Limb (tissue), 2 donors: ENCODE data around the gene OR4K5.
"Not testable (repeated sequence)": the region's sequence is repeated elsewhere in the genome, so short reads cannot be mapped to it uniquely, and the experiment has no call there.

Source experiments
- DNase-seq, 2 donors: peaks; one replicate each; pipeline ENCODE4 v3.0.0-alpha.2; 2016; ENCODE audit errors: extremely low spot score in 2 of 2

Gene OR4K5, protein sequence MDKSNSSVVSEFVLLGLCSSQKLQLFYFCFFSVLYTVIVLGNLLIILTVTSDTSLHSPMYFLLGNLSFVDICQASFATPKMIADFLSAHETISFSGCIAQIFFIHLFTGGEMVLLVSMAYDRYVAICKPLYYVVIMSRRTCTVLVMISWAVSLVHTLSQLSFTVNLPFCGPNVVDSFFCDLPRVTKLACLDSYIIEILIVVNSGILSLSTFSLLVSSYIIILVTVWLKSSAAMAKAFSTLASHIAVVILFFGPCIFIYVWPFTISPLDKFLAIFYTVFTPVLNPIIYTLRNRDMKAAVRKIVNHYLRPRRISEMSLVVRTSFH

DNA sequence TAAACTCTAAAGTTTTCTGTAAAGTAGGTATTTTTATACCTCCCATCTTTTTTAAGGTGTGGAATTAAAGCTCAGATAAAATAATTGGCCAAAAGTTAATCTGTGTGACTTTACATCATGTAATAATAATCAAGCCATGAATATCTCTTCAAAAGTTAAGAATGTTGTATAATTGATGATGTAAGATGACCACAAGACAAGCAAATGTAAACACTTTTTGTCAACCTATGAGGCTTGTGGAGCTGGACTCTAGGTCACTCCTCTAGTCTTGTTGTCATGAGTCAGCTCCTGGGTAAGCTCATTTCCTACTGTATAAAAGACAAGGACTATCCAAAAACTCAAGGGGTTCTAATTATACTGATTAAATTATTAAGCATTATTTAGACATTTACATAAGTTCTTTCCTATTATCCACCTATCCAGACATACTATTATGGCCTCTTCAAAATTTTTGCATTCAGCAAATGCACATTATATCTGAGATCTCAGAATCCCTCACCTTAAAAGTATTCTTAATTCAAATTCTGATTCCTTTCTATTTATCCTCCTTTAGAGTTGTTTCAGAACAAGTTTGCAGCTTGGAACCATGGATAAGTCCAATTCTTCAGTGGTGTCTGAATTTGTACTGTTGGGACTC, at the start of gene OR4K5:
TSS of gene OR4K5 (plus strand) at position 587 of the 637 bp plus-strand sequence. CDS start at position 587, 0 bp downstream.
- no peak for DNase-seq

DNA sequence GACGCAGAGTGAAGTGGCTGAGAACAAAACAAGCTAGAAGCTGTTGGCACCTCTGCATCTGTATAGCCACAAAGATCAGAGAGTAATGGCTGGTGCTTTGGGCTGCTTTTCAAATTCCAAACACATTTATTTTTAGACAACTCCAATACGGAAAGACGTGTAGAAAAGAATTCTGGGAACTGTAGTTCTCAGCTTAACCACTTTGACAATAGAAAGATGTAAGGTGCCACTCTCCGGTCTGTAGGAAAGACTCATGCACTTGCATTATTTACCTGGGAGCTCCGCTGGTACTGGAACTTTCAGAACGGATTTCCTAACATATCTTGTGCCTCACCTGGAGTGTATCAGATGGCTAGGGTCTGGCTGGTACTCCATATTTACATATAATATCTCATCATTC, 47.2 kb upstream of the OR4K5 start:
- DNase-seq: no peak

DNA sequence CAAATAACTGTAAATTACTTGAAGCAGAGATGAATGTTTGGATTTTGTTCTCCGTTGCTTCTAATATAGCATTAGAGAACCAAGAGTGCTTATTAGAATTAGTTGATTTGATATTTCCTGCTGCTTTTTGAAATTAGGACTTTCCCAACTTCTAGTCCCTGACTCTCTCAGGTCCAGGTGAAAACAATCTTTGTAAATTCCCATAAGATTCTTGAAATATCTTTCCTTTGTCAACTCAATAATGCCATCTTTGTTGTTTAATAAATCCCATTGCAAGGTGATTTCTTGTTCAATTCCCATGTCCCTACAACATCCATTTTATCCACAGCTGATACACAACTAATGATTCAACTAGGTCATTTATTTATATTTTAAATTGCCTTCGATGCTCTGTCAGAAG, 45.6 kb upstream of the OR4K5 start, which contains the start of gene OR4K2:
TSS of gene OR4K2 (plus strand) at position 301 of the 400 bp plus-strand sequence. CDS start 1,126 bp downstream, outside the sequence.
- DNase-seq: no peak

DNA sequence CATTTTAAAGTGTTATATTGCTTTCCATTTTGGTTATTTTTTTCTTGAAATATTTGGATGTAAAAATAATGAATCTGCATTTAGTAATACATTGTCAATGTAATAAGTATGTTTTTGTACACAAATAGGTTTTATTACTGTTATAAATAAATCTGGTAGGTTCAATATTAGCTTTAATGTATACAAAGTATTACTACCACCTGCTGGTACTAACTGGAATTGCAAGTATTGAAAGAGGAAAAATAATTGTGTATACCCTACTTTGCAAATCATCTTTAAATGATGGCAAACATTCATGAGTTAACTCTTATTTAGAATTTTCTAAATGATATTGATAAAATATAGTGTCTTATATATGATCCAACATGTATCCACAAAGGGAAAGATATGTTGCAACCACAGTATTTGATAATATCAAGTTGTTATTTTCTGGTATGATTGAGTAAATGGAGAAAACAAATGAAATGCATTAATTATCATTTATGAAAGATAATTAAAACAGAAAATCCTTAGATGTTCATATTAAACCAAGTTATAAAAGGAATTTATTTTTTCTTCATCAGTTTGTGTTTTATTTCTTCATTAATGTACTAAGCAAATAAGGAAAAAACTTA, 42.3 kb upstream of the OR4K5 start:
- no peak for DNase-seq

DNA sequence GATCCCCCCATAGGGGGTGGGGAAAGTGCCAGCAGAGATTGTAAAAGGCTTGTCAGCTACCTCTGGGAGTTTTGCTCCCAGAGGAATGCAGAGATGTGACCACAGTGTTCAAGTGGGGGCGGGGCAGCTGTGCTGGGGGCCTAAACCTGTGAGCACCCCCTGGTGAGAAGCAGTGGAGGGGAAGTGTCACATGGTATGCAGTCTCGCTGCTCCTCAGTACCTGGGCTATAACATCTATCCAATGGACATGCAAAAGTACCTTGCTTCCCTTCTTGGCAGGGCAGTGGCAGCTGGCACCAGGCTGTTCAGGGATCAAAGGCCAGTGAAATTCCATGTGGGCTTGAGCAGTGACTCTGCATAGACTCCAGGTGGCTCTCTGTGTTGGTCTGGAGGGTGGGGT, 25.1 kb upstream of the OR4K5 start:
- no peak for DNase-seq

DNA sequence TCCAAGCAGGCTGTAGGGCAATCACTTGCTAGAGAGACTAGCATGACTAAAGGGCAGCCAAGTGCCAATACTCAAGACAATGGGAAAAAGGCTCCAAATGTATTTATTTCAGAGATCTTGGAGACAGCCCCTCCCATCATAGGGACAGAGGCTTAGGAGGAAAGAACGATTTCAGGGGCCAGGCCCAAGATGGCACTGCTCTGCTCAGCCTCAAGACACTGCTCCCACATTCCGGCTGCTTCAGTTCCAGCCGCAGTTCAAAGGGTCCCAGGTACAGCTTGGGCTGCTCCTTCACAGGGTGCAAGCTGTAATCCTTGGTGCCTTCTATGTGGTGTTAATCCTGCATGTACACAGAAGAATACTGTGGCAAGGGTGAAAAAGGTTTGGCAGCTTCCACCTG, 19.4 kb upstream of the OR4K5 start:
- no peak for DNase-seq

DNA sequence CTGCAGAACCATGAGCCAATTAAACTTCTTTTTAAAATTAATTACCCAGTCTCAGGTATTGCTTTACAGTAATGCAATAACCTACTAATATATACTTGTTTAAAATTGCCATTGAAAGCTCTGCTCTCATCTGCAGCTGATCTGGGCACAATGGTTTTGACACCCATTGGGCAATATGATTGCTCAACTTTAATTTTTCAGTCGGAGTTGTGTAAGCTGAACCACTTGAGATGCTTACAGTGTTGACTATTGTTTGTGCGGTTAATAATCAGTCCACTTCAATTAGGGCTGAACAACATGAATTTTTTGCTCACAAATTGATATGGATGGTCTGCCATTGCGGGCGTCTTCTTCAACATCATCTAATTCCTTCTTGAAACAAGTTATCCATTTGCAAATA, 18.0 kb upstream of the OR4K5 start:
- no peak for DNase-seq

DNA sequence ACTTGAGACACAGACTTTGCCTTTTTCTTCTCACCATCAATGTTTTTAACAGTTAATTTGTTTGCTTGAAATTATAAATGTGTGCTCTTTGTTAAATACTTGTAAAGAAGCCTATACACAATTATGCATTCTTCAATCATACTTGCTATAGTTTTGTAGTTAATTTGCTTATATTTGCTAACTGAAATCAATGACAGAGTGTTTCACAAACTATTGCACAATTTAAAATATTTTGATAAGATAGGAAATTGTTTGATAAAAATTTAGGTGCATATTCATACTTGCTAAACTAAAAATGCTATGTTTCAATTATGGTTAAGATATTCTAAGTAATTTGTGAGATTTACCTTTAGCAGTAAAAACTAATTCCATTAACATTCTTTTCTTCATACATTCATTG, 13.7 kb upstream of the OR4K5 start:
- DNase-seq: no peak

DNA sequence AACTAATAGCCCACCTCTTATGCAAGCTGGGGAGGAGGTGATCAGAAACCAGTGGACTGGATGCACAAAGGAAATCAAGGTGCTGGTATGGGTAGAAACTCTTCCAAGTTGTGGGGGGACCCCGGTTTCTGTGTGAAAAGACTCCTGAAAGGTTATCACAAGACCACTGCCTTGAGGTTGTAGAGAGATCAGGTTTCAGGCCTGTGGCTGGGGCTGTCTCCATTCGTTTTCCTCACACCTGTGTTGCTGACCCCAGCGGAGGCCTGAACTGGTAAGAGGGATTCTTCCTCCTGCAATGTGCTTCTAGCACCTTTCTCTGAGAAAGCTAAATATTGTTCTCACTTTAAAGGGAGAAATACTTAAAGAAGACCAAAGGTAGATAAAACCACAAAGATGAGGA, 9.3 kb upstream of the OR4K5 start:
- DNase-seq: no peak

DNA sequence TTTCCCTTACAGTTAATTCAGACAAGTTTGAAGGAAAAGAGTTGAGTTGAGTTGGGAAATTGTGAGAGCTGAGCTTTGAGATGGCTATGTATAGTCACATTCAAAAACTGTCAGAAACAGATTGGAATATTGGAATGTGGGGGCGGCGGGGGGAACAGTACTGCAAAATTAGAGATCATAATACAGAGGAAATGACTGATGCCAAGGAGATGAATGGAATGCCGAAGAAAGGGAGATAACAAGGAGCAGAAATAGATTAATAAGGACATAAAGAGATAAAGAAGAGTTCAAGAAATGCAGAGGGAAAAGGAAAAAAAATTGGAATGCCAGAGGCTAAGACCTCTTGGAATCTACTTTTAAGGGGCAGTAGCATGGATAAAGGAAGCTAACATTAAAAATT, 3.2 kb upstream of the OR4K5 start:
- DNase-seq: no peak

DNA sequence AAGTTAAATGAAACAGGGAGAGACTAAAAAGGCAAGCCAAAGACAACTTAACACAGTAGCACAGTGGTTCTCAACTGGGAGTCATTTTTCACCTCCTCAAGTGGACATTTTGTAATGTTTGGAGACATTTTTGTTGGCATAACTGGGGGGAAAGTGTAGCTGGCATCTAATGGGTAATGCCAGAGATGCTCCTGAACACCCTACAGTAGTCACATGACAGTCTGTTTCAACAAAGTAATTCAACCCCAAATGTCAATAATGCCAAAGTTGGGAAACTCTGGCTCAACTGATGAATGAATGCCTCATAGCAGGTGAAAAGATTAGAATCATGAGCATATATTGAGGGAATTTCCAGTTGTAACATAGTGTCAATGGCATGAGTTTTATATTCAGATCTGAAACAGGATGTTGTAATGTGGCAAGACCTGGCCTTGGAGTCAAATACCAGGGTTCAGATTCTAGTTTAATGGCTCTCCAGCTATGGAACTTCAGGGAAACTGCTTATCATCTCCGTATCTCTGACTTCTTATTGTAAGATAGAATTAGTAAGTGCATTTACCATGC, 2.4 kb upstream of the OR4K5 start:
- no peak for DNase-seq

DNA sequence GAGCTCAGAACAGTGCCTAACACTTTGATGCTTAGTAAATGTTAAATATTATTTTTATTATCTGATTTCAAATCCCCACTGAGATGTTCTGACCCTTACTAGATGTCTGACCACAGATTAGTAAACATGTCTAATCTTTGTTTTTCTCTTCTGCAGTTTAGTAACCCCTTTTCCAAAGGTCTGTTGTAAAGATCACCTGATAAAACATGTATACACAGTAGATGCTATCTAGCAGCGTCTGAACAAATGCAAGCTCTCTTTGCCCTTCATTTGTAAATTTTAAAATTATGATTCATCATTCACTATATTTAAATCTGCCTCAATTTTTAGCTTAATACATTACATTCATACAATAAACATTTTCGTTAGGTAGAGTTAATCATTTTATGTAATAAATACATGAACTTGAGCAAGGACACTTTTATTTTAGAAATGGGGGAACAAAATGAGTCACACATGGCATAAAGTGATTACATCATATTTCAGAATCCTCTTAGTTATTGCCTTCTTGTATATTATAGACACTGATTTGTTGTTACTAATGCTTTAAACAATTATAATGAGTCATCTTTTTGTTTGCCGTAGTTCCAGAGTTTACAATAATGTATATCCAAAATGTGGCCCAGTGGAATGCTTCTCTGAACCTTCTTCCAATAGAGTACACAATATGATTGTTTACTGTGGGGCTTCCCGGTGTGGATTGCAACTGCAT, 1.7 kb upstream of the OR4K5 start:
- no peak for DNase-seq

DNA sequence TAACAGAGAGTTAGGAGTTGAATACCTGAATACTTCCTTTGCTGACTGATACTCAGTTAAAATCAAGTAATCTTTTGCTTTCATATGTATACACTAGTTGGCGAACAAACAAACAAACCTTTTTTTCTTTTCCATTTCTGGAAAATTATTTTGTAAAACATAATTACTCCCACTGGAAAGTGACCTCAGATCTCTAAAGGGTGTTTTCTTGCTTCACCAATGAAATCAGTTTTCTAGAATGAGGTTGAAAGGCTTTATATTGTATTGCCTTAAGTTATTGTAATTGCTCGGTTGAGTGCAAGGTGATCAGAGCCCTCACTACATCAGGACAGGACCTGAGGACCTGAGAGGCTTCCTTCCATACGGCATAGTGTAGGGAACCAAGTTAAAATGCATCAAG, 10.2 kb downstream of the OR4K5 start, which contains the start of gene OR4K1:
TSS of gene OR4K1 (plus strand) at position 301 of the 400 bp plus-strand sequence. CDS start 4,750 bp downstream, outside the sequence.
- no peak for DNase-seq

DNA sequence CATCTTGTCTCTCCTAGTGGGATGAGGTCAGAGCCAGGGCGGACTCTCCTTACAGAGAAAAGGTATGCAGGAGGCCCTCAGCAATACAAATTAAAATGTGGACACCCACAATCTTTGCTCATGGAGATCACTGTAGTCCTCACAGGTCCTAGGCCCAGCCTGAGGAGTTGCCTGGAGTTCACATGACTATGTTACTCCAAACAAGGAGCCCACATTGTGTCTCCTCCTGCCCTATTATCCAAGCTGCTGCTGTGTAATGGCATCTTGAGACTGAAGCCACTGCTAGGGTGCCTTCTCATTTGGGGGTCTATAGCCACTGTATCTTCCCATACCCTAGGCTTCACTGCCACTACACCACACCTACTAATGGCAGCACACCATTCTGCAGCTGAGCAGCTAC, 21.3 kb downstream of the OR4K5 start:
- DNase-seq: no peak

DNA sequence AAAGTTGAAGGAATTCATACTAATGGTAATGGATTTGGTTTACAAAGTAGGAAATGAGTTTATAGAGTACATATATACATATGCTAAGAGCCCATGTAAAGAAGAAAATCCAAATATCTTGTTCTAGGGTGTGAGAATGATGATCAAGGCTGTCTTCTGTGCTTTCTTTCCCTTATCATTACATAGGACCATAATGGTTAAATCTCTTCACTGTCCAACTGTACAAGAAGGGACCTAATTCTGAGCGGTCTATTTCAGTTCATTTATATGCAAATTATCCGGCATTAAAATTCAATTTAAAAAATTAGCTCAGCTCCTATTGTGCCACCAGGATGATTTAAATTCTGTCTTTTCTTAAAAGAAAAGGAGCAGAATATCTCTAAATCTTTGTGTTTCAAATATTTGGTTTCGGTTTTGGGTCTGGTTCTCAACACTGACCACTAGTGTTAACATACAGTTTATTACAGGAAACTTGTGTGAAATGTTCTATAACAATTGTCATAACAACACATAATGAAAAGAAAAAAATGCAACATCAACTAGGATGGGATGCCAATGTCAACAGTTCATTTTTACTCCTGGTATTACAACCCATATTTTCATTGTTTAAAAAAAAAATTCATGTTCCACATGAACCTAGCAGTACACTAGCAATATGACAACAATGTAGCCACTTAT, 27.1 kb downstream of the OR4K5 start:
- no peak for DNase-seq

DNA sequence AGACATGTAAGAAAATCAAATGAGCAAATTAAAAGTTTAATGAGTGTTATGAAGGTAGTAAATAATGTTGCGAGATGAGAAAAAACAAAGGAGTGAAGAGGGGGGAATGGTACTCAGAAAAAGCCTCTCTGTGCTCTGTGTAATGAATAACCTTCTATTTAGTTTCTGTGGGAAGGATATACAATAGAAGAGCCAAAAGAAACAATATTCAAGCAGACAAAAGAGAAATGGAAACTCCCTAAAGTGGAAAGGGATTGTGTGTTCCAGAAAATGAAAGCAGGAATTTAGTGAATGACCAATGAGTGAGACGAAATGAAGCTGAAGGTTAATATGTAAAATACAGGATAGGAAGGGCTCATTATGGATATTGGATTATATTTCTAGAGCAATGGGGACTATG, 28.8 kb downstream of the OR4K5 start:
- no peak for DNase-seq

DNA sequence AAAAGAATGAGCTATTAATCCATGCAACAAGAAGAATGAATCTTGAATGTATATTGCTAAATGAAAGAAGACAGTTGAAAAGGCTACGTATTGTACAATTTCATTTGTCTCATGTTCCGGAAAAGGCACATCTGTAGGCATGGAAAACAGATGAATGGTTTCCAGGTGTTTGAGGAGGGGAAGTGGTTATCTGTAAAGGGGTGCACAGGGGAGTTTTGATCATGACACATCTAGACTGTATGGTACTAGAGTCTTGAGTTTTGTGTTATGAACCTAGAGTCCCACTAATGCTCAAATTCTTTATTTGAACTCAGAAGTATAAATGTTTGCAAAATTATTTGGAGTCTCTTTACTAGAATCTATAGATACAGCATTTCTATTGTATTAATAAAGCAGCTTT, 49.3 kb downstream of the OR4K5 start:
- DNase-seq: not testable (repeated sequence)
